Cardiac muscle cell (in vitro differentiated cells and primary cell): ENCODE measurements around the gene ADAMTS20. TPM values are rescaled to one million over a fixed set of nuclear protein-coding genes. Genes with fewer than 3 reads are reported as not detected.
"Not testable (repeated sequence)": the region's sequence is repeated elsewhere in the genome, so short reads cannot be mapped to it uniquely, and the experiment has no call there.

Experiments
- DNase-seq, 2 donors: peaks; one replicate each; pipeline versions ENCODE4 v3.0.0 to v3.0.0-alpha.2; 2010 to 2017; ENCODE audit warnings: low read depth in 1 of 2, low spot score in 1 of 2
- H3K27ac ChIP-seq: fragments of 200-600 bp; sonication (generic); 2 replicates; pipeline ENCODE4 v1.5.1; 2016
- H3K27me3 ChIP-seq: fragments of 200-600 bp; sonication (generic); 2 replicates; pipeline ENCODE4 v1.6.0; 2016; ENCODE audit warnings: control low read depth
- H3K36me3 ChIP-seq: fragments of 200-600 bp; sonication (generic); 2 replicates; pipeline ENCODE4 v1.5.1; 2016; ENCODE audit warnings: control low read depth
- H3K4me1 ChIP-seq: fragments of 200-600 bp; sonication (generic); 2 replicates; pipeline ENCODE4 v1.8.1; 2017; ENCODE audit warnings: low read depth, mild to moderate bottlenecking, mixed run types
- H3K4me3 ChIP-seq: fragments of 200-600 bp; sonication (generic); 2 replicates; pipeline ENCODE4 v1.5.1; 2016; ENCODE audit warnings: mild to moderate bottlenecking
- H3K9me3 ChIP-seq: fragments of 200-600 bp; sonication (generic); 2 replicates; pipeline ENCODE4 v1.5.1; 2017; ENCODE audit warnings: low read depth, mild to moderate bottlenecking, control low read depth
- polyA plus RNA-seq: library from polyadenylated mRNA; unstranded; fragments of >200 nt; fragmentation: Nextera tagmentation; extraction: Ambion mirVana; gene quantifications from 2 replicates; pipeline ENCODE4 v1.2.1, GENCODE V29; 2016
- total RNA-seq: library from RNA; depleted of rRNA; stranded (reverse); fragments of >200 nt; gene quantifications from 2 replicates; pipeline ENCODE4 v1.2.3, GENCODE V29; 2016
- TF ChIP-seq, protein P1 (sequence below): IDR thresholded peaks from 2 replicates; pipeline ENCODE4 v1.5.1; 2012; ENCODE audit warnings: low read depth, mild to moderate bottlenecking, low read length

ADAMTS20 gene
- total and polyA plus RNA-seq, 2 experiments from 2014 or later = 0.13 to 0.33 TPM

- no peak overlapping the region for H3K27ac ChIP-seq
- DNase-seq = no peak
- no peaks in the 10 kb centered on the region for H3K4me1 ChIP-seq
- no peaks in the 10 kb centered on the region for H3K36me3 ChIP-seq
- H3K4me3 ChIP-seq = no peak overlapping the region
- no peaks in the 10 kb centered on the region for H3K9me3 ChIP-seq
- TF ChIP-seq, protein P1, sequence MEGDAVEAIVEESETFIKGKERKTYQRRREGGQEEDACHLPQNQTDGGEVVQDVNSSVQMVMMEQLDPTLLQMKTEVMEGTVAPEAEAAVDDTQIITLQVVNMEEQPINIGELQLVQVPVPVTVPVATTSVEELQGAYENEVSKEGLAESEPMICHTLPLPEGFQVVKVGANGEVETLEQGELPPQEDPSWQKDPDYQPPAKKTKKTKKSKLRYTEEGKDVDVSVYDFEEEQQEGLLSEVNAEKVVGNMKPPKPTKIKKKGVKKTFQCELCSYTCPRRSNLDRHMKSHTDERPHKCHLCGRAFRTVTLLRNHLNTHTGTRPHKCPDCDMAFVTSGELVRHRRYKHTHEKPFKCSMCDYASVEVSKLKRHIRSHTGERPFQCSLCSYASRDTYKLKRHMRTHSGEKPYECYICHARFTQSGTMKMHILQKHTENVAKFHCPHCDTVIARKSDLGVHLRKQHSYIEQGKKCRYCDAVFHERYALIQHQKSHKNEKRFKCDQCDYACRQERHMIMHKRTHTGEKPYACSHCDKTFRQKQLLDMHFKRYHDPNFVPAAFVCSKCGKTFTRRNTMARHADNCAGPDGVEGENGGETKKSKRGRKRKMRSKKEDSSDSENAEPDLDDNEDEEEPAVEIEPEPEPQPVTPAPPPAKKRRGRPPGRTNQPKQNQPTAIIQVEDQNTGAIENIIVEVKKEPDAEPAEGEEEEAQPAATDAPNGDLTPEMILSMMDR = no peak
- no peaks in the 10 kb centered on the region for H3K27me3 ChIP-seq
Measured at GRCh38 chr12:43347026-43347425, 205.0 kb downstream of the ADAMTS20 start.

- no peaks in the 10 kb centered on the region for H3K36me3 ChIP-seq
- no peak overlapping the region for H3K4me3 ChIP-seq
- no peak overlapping the region for H3K27ac ChIP-seq
- no peaks in the 10 kb centered on the region for H3K27me3 ChIP-seq
- H3K4me1 ChIP-seq = no peaks in the 10 kb centered on the region
- H3K9me3 ChIP-seq = no peaks in the 10 kb centered on the region
- TF ChIP-seq, protein P1 = no peak
- DNase-seq = no peak
Measured at GRCh38 chr12:43345023-43345422, 207.0 kb downstream of the ADAMTS20 start.

GRCh38 chr12:43341785-43342313, 210.2 kb downstream of the ADAMTS20 start:
- not testable (repeated sequence) for DNase-seq
- H3K4me1 ChIP-seq = peaks cover 25% of the 10 kb centered on the region

GRCh38 chr12:43338848-43339526, 213.0 kb downstream of the ADAMTS20 start:
- peaks cover 47% of the 10 kb centered on the region for H3K4me1 ChIP-seq
- H3K27me3 ChIP-seq = no peaks in the 10 kb centered on the region
- no peaks in the 10 kb centered on the region for H3K36me3 ChIP-seq
- no peak overlapping the region for H3K4me3 ChIP-seq
- TF ChIP-seq, protein P1 = peak; percentile 59
- peak; percentile 77 to 90 for DNase-seq
- H3K9me3 ChIP-seq = no peaks in the 10 kb centered on the region
- peak overlapping the region; percentile 78 for H3K27ac ChIP-seq

More at GRCh38 chr12:43341785-43342313, 210.2 kb downstream of the ADAMTS20 start:
- H3K9me3 ChIP-seq, H3K4me3 ChIP-seq, H3K36me3 ChIP-seq, H3K27me3 ChIP-seq, H3K27ac ChIP-seq: not testable (repeated sequence)

DNA sequence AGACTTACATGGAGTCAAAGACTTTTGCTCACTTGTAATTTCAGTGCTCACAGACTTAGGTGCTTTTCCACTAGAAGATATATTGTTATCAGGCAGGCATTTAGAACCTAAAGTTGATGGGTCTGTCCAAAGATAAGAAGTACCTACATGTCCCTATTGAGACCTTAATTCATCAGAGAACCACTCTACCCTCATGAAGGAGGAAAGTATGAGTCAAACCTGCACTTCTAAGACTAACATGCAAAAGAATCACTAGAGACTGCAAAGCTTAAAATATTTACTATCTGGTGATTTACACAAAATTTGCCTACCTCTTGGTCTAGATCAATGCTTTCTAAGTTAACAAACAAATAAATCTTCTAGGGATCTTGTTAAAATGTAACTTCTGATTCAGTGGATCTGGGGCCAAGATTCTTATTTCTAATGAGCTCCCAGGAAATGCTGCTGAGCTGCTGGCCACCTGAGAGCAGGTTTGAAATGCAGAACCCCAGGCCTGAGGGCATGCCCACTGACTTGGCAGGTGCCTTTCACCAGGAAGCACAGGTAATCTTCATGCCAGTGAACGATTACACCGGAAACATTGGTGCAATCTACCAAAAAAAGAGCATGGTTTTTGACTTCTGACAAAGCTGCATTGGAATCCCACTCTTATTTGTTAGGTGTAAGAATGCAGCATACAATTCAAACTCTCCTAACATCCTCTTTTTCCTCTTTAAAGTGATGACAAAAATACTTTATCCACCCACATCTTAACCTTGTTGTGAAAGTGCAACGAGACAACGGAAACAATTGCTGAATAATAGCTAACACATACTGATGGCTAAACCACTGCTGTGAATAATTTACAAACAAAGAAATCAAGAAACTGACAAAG, 214.2 kb downstream of the ADAMTS20 start:
- Histone ChIP-seq H3K27me3 (no peaks in the 10 kb centered on the region), H3K36me3 (no peaks in the 10 kb centered on the region), H3K9me3 (no peaks in the 10 kb centered on the region), H3K4me3 (no peak overlapping the region), H3K27ac (peak overlapping the region; percentile 78), H3K4me1 (peaks cover 58% of the 10 kb centered on the region)
- no peak for DNase-seq
- TF ChIP-seq, protein P1 = no peak
